ENCODE data around the gene SH3BP1. TPM values are rescaled to one million over a fixed set of nuclear protein-coding genes. Genes with fewer than 3 reads are reported as not detected.

Gene SH3BP1
- total RNA-seq, 1 donor from 2014 or later = 28.3 TPM

- DNase-seq = no peak
- ATAC-seq = no peak
- Histone ChIP-seq H3K9me3 (no peaks in the 10 kb centered on the region), H3K36me3 (peaks cover 15% of the 10 kb centered on the region), H3K27me3 (no peaks in the 10 kb centered on the region), H3K4me1 (peaks cover 23% of the 10 kb centered on the region), H3K27ac (no peak overlapping the region), H3K4me3 (no peak overlapping the region)
- intact Hi-C loops (cut with DNase I) = no loop called here
- TF ChIP-seq CTCF (IDR thresholded peaks at IDR 0.05) = no peak
These were observed 25.0 kb downstream of the SH3BP1 start for GRCh38 chr22:37664249-37665101.

DNA sequence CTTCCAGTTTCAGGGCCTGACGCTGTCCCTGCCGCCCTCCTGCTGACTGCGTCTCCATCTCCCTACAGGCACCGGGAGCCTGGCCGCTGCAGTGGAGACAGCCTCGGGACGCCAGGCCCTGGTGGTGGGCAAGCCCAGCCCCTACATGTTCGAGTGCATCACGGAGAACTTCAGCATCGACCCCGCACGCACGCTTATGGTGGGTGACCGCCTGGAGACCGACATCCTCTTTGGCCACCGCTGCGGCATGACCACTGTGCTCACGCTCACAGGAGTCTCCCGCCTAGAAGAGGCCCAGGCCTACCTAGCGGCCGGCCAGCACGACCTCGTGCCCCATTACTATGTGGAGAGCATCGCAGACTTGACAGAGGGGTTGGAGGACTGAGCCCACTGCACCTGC, 26.0 kb downstream of the SH3BP1 start:
- Histone ChIP-seq H3K27ac (no peak overlapping the region), H3K4me3 (no peak overlapping the region), H3K36me3 (peaks cover 15% of the 10 kb centered on the region), H3K4me1 (peaks cover 13% of the 10 kb centered on the region), H3K27me3 (no peaks in the 10 kb centered on the region), H3K9me3 (no peaks in the 10 kb centered on the region)
- no peak for ATAC-seq
- TF ChIP-seq CTCF (IDR thresholded peaks at IDR 0.05) = no peak
- no peak for DNase-seq
- intact Hi-C loops (cut with DNase I) = no loop called here

DNA sequence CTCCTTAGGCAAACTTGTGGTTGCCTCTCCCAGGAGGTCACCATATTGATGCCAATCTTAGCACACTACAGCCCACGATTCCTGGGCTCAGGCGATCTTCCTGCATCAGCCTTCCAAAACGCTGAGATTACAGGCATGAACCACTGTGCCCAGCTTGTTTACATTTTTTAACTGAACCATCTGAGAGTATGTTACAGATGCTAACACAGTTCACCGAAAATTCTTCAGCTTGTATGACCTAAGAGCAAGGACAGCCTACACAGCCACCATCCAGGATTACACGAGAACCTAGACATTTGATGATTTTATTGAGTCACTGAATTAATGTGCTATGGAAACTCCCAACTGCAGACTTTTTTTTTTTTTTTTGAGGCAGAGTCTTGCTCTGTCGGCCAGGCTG, 30.1 kb downstream of the SH3BP1 start:
- intact Hi-C loops (cut with DNase I) = no loop called here

DNA sequence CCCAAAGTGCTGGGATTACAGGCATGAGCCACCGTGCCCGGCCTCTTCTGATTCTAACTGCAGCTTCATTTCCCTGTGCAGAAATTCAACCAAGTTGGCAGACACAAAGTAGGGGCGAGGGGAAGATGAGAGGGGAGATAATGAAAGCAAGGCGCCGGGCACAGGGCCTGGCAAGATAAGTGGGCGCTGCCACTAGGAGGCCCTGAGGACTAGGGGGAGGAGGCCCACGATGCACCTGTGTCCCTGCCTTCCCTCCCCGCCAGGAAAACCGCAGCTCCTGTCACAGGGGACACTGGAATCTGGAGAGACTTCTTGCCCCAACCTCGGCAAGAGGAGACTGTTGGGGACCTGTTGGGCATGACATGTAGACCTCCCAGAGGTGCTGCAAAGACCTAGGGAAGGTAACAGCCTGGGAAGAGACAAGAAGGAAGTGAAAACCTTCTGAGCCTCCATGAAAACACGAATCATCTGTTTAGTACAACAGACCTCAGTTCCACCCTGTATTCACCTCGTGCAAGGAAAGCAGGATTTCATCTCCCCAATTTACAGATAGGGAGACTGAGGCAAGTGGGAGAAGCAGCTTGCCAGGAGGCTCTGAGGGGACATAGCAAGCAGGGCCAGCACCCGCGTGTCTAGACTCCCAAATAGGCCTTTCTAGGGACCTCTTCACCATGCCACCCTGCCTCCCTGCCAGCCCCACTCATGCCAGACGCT, 32.9 kb downstream of the SH3BP1 start:
- Histone ChIP-seq H3K4me3 (no peak overlapping the region), H3K9me3 (no peaks in the 10 kb centered on the region), H3K27me3 (no peaks in the 10 kb centered on the region), H3K36me3 (no peaks in the 10 kb centered on the region), H3K27ac (no peak overlapping the region), H3K4me1 (peaks cover 32% of the 10 kb centered on the region)
- DNase-seq (no peak), ATAC-seq (no peak)
- intact Hi-C loops (cut with DNase I) = no loop called here
- no peak for TF ChIP-seq CTCF (IDR thresholded peaks at IDR 0.05)

More for the DNA sequence above, 30.1 kb downstream of the SH3BP1 start:
- Histone ChIP-seq H3K36me3 (peaks cover 15% of the 10 kb centered on the region), H3K27me3 (no peaks in the 10 kb centered on the region), H3K4me3 (no peak overlapping the region), H3K9me3 (no peaks in the 10 kb centered on the region), H3K4me1 (peaks cover 10% of the 10 kb centered on the region), H3K27ac (no peak overlapping the region)
- ATAC-seq = no peak
- no peak for TF ChIP-seq CTCF (IDR thresholded peaks at IDR 0.05)
- no peak for DNase-seq

DNA sequence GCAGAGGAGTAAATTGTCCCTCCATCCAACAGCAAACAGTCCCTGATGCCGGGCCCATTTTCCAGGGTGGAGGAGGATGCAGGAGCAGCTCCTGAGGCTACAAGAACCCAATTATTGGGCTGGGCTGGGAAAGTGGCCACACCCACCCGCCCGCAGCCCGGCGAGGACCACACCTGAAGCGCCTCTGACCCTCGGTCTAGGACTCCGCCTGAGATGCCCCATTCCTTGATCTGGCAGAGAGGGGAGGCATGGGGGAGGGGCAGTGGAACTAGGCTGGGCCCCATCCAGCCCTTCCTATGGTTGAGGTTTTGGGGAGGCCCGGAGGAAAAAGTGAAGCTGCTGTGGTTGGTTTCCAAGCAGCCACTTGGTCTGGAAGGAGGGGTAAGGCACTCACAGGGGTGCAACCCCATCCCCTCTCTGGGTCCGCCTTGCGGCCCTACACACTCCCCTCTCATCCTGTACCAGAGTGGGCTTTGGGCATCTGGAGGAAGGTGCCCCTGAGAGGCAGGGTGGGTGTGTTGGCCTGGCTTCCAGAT, 33.5 kb downstream of the SH3BP1 start:
- H3K4me3 ChIP-seq = no peak overlapping the region
- DNase-seq (no peak), ATAC-seq (no peak)
- peaks cover 39% of the 10 kb centered on the region for H3K4me1 ChIP-seq
- TF ChIP-seq CTCF (IDR thresholded peaks at IDR 0.05) = no peak
- no peaks in the 10 kb centered on the region for H3K27me3 ChIP-seq
- H3K27ac ChIP-seq = peak overlapping the region; percentile 30
- no peaks in the 10 kb centered on the region for H3K9me3 ChIP-seq
- H3K36me3 ChIP-seq = no peaks in the 10 kb centered on the region
- intact Hi-C loops (cut with DNase I) = no loop called here

Measured in upper lobe of right lung (tissue), 1 donor.